ENCODE data around the gene SLC15A1.

Gene SLC15A1

GRCh38 chr13:98775386-98775785 lies 22.9 kb upstream of the SLC15A1 start:
- Mint-ChIP-seq H3K4me1 (no peaks in the 10 kb centered on the region), H3K36me3 (no peaks in the 10 kb centered on the region), H3K9me3 (peaks cover 0 to 1% of the 10 kb centered on the region in 2 donors), H3K27me3 (peaks cover 8 to 14% of the 10 kb centered on the region in 2 donors), H3K4me3 (no peak overlapping the region), H3K27ac (no peak overlapping the region)
- ATAC-seq (replicated peaks): no peak
- no peak for DNase-seq

- no peaks in the 10 kb centered on the region for H3K36me3 Mint-ChIP-seq
- no peak overlapping the region for H3K4me3 Mint-ChIP-seq
- peaks cover 0 to 6% of the 10 kb centered on the region in 2 donors for H3K9me3 Mint-ChIP-seq
- no peaks in the 10 kb centered on the region for H3K4me1 Mint-ChIP-seq
- H3K27me3 Mint-ChIP-seq: peaks cover 11 to 14% of the 10 kb centered on the region in 2 donors
- ATAC-seq (replicated peaks): no peak
- H3K27ac Mint-ChIP-seq: no peak overlapping the region
- DNase-seq: no peak
Observed at GRCh38 chr13:98774776-98775175, 22.3 kb upstream of the SLC15A1 start.

- no peaks in the 10 kb centered on the region for H3K4me1 Mint-ChIP-seq
- no peak overlapping the region for H3K4me3 Mint-ChIP-seq
Observed at GRCh38 chr13:98773921-98774320, 21.4 kb upstream of the SLC15A1 start.

GRCh38 chr13:98772794-98773452 lies 20.5 kb upstream of the SLC15A1 start:
- Mint-ChIP-seq H3K36me3 (no peaks in the 10 kb centered on the region), H3K9me3 (peaks cover 0 to 13% of the 10 kb centered on the region in 2 donors), H3K4me3 (no peak overlapping the region), H3K27ac (no peak overlapping the region), H3K4me1 (no peaks in the 10 kb centered on the region), H3K27me3 (peaks cover 9 to 11% of the 10 kb centered on the region in 2 donors)
- DNase-seq (no peak), ATAC-seq (replicated peaks) (no peak)

More at GRCh38 chr13:98773921-98774320, 21.4 kb upstream of the SLC15A1 start:
- Mint-ChIP-seq H3K36me3 (no peaks in the 10 kb centered on the region), H3K9me3 (peaks cover 0 to 13% of the 10 kb centered on the region in 2 donors), H3K27ac (no peak overlapping the region), H3K27me3 (peaks cover 11 to 14% of the 10 kb centered on the region in 2 donors)
- ATAC-seq (replicated peaks) (no peak), DNase-seq (no peak)

GRCh38 chr13:98771838-98772611 lies 19.6 kb upstream of the SLC15A1 start:
- Mint-ChIP-seq H3K27ac (no peak overlapping the region), H3K4me1 (no peaks in the 10 kb centered on the region)
- no peak for ATAC-seq (replicated peaks)

GRCh38 chr13:98769736-98770135 lies 17.3 kb upstream of the SLC15A1 start:
- Mint-ChIP-seq H3K4me3 (no peak overlapping the region), H3K27ac (no peak overlapping the region), H3K27me3 (peaks cover 0 to 19% of the 10 kb centered on the region in 2 donors), H3K36me3 (no peaks in the 10 kb centered on the region), H3K4me1 (no peaks in the 10 kb centered on the region), H3K9me3 (peaks cover 0 to 13% of the 10 kb centered on the region in 2 donors)
- DNase-seq (no peak), ATAC-seq (replicated peaks) (no peak)

More at GRCh38 chr13:98771838-98772611, 19.6 kb upstream of the SLC15A1 start:
- no peak for DNase-seq
- Mint-ChIP-seq H3K9me3 (peaks cover 0 to 13% of the 10 kb centered on the region in 2 donors), H3K27me3 (peaks cover 7 to 11% of the 10 kb centered on the region in 2 donors), H3K4me3 (no peak overlapping the region), H3K36me3 (no peaks in the 10 kb centered on the region)

- Mint-ChIP-seq H3K4me3 (no peak overlapping the region), H3K4me1 (no peaks in the 10 kb centered on the region), H3K36me3 (no peaks in the 10 kb centered on the region), H3K27me3 (peaks cover 0 to 19% of the 10 kb centered on the region in 2 donors), H3K9me3 (peaks cover 0 to 13% of the 10 kb centered on the region in 2 donors), H3K27ac (no peak overlapping the region)
- no peak for ATAC-seq (replicated peaks)
- DNase-seq: no peak
Observed at GRCh38 chr13:98768522-98768921, 16.1 kb upstream of the SLC15A1 start.

GRCh38 chr13:98766697-98767096 lies 14.2 kb upstream of the SLC15A1 start:
- H3K27ac Mint-ChIP-seq: no peak overlapping the region
- ATAC-seq (replicated peaks) (no peak), DNase-seq (no peak)
- H3K4me1 Mint-ChIP-seq: no peaks in the 10 kb centered on the region
- H3K9me3 Mint-ChIP-seq: peaks cover 0 to 13% of the 10 kb centered on the region in 2 donors
- H3K27me3 Mint-ChIP-seq: peaks cover 0 to 25% of the 10 kb centered on the region in 2 donors
- no peak overlapping the region for H3K4me3 Mint-ChIP-seq
- H3K36me3 Mint-ChIP-seq: no peaks in the 10 kb centered on the region

GRCh38 chr13:98765996-98766519 lies 13.6 kb upstream of the SLC15A1 start:
- peaks cover 3 to 25% of the 10 kb centered on the region in 2 donors for H3K27me3 Mint-ChIP-seq
- H3K4me3 Mint-ChIP-seq: no peak overlapping the region
- ATAC-seq (replicated peaks) (no peak), DNase-seq (no peak)
- H3K36me3 Mint-ChIP-seq: no peaks in the 10 kb centered on the region
- H3K4me1 Mint-ChIP-seq: no peaks in the 10 kb centered on the region
- no peak overlapping the region for H3K27ac Mint-ChIP-seq
- H3K9me3 Mint-ChIP-seq: peaks cover 0 to 17% of the 10 kb centered on the region in 2 donors

- DNase-seq: no peak
- ATAC-seq (replicated peaks): no peak
- peaks cover 10 to 20% of the 10 kb centered on the region in 2 donors for H3K27me3 Mint-ChIP-seq
- H3K4me1 Mint-ChIP-seq: no peaks in the 10 kb centered on the region
- no peak overlapping the region for H3K4me3 Mint-ChIP-seq
- H3K36me3 Mint-ChIP-seq: peaks cover 0 to 5% of the 10 kb centered on the region in 2 donors
- no peak overlapping the region for H3K27ac Mint-ChIP-seq
- H3K9me3 Mint-ChIP-seq: peaks cover 4 to 13% of the 10 kb centered on the region in 2 donors
Observed at GRCh38 chr13:98761986-98762616, 9.6 kb upstream of the SLC15A1 start.

- no peak overlapping the region for H3K4me3 Mint-ChIP-seq
Observed at GRCh38 chr13:98761126-98761985, 8.9 kb upstream of the SLC15A1 start.

GRCh38 chr13:98755729-98756128 lies 3.3 kb upstream of the SLC15A1 start:
- Mint-ChIP-seq H3K27me3 (peaks cover 52 to 58% of the 10 kb centered on the region in 2 donors), H3K4me1 (peaks cover 0 to 1% of the 10 kb centered on the region in 2 donors), H3K4me3 (no peak overlapping the region), H3K36me3 (peaks cover 0 to 11% of the 10 kb centered on the region in 2 donors), H3K27ac (no peak overlapping the region), H3K9me3 (peaks cover 12 to 14% of the 10 kb centered on the region in 2 donors)
- DNase-seq: no peak
- no peak for ATAC-seq (replicated peaks)

More at GRCh38 chr13:98761126-98761985, 8.9 kb upstream of the SLC15A1 start:
- H3K4me1 Mint-ChIP-seq: no peaks in the 10 kb centered on the region
- H3K27me3 Mint-ChIP-seq: peaks cover 17 to 18% of the 10 kb centered on the region in 2 donors
- no peak overlapping the region for H3K27ac Mint-ChIP-seq
- H3K9me3 Mint-ChIP-seq: peaks cover 4 to 13% of the 10 kb centered on the region in 2 donors
- ATAC-seq (replicated peaks) (no peak), DNase-seq (no peak)
- peaks cover 0 to 5% of the 10 kb centered on the region in 2 donors for H3K36me3 Mint-ChIP-seq

GRCh38 chr13:98755116-98755515 lies 2.6 kb upstream of the SLC15A1 start:
- Mint-ChIP-seq H3K9me3 (peaks cover 8 to 10% of the 10 kb centered on the region in 2 donors), H3K36me3 (peaks cover 0 to 7% of the 10 kb centered on the region in 2 donors), H3K4me1 (peaks cover 0 to 1% of the 10 kb centered on the region in 2 donors), H3K27me3 (peaks cover 58 to 63% of the 10 kb centered on the region in 2 donors), H3K4me3 (no peak overlapping the region), H3K27ac (no peak overlapping the region)
- DNase-seq (no peak), ATAC-seq (replicated peaks) (no peak)
